Measurements from ENCODE around the gene GRM1.

The GRM1 gene

GRCh38 chr6:146153040-146153758 is 124.3 kb downstream of the GRM1 start:
- TF ChIP-seq CTCF (conservative IDR thresholded peaks at IDR 0.05) = no peak
- no peak overlapping the region for H3K27ac ChIP-seq

GRCh38 chr6:146154197-146154596 is 125.3 kb downstream of the GRM1 start:
- TF ChIP-seq CTCF (conservative IDR thresholded peaks at IDR 0.05) = no peak
- peak overlapping the region; percentile 7; the same call in 1 of the 2 replicates for H3K27ac ChIP-seq

- TF ChIP-seq CTCF (conservative IDR thresholded peaks at IDR 0.05) = no peak
- no peak overlapping the region for H3K27ac ChIP-seq
Measured at GRCh38 chr6:146161664-146162063, 132.8 kb downstream of the GRM1 start.

GRCh38 chr6:146169872-146170271 is 141.0 kb downstream of the GRM1 start:
- no peak for TF ChIP-seq CTCF (conservative IDR thresholded peaks at IDR 0.05)
- no peak overlapping the region for H3K27ac ChIP-seq

GRCh38 chr6:146177785-146178184 is 148.9 kb downstream of the GRM1 start:
- TF ChIP-seq CTCF (conservative IDR thresholded peaks at IDR 0.05) = no peak
- H3K27ac ChIP-seq = no peak overlapping the region

DNA sequence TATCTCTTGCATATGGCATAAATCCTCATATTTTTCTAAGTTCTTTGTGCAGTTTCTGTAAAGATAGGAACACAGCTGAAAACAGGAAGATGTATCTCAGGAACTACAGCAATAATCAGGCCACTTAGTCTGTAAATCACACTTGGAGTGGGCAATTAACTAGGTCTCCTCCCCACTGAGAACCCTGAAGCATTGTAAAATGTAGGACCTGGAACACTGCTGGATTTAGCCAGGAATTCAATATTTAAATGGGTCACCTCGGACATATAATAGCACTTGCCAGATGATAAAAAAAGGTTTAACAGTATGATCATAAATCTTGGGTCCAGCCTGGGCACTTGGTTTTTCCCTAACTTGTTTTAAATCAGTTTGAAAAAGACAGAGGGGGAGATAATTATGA is 155.0 kb downstream of the GRM1 start:
- TF ChIP-seq CTCF (conservative IDR thresholded peaks at IDR 0.05) = no peak
- no peak overlapping the region for H3K27ac ChIP-seq

DNA sequence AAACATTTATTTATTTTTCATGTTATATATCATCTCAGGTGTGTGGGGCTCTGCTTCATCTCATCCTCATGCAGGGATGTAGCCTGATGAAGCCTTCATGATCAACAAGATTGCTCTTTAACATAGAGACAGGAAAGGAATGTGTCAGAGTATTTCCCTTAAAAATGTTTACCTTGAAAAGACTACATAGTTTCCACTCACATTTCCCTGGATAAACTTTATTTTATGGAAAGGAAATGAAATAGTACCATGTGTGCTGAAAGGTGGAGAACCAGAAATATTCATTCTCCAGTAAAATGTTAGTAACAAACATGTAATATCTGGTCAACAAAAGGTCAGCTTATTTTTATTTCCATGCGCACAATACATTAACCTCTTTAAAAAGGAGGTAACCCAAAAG is 155.8 kb downstream of the GRM1 start:
- no peak overlapping the region for H3K27ac ChIP-seq
- no peak for TF ChIP-seq CTCF (conservative IDR thresholded peaks at IDR 0.05)
